ENCODE results near the gene UBE2Q2.
A peak's percentile ranks its signal among the peaks of the same experiment; 100 is the strongest.
"Not testable (repeated sequence)": the region's sequence is repeated elsewhere in the genome, so short reads cannot be mapped to it uniquely, and the experiment has no call there.

Gene UBE2Q2

DNA sequence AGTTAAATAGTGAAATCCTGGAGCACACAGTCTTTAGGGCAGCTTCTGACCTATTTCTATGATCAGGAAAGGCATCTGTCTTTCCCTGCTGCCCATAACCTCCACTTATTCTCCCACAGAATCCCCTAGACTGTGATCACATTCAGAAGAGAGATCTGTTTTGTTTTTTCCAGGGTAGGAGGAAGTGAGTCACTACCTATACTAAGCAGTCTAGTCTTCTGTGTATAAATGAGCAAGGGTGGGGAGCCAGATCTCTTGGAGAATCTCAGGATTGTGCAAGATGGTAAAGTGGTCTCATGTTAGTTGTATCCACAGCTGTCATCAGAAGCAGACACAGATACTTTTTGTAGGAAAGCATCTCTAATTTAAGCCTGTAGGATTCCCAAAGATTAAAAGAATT, 48.6 kb downstream of the UBE2Q2 start:
- Histone ChIP-seq H3K36me3 (ENCODE audit: control insufficient read depth, insufficient read depth, low read length) (peaks cover 4% of the 10 kb centered on the region), H3K9me3 (ENCODE audit: control insufficient read depth, low read length) (no peaks in the 10 kb centered on the region), H3K27me3 (ENCODE audit: control insufficient read depth, insufficient read depth, low read length, poor library complexity, severe bottlenecking) (no peaks in the 10 kb centered on the region), H3K4me1 (ENCODE audit: control insufficient read depth, insufficient read depth, low read length) (no peaks in the 10 kb centered on the region), H3K27ac (ENCODE audit: insufficient read depth, low read depth, low read length, poor library complexity, severe bottlenecking) (no peak overlapping the region), H3K4me3 (ENCODE audit: insufficient read depth, low read depth, low read length) (no peak overlapping the region)

DNA sequence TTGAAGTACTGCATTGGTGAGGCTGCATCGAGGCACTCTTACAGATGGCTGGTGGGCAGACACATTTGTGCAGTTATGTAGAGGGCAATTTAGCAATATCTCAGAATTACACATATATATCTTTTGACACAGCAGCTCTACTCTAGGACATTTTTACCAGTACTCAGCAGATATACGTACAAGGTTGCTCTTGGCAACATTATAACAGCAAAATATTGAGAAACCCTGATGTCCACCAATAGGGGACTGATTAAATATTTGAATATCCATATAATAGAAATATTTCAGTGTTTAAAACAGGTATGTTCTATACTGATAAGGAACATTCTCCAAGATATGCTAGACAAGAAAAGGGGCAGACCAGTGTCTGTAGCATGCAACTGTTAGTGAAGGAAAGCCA, 52.5 kb downstream of the UBE2Q2 start:
- peaks cover 4% of the 10 kb centered on the region for H3K36me3 ChIP-seq (ENCODE audit: control insufficient read depth, insufficient read depth, low read length)
- H3K9me3 ChIP-seq (ENCODE audit: control insufficient read depth, low read length) = no peaks in the 10 kb centered on the region
- no peaks in the 10 kb centered on the region for H3K4me1 ChIP-seq (ENCODE audit: control insufficient read depth, insufficient read depth, low read length)
- no peak overlapping the region for H3K27ac ChIP-seq (ENCODE audit: insufficient read depth, low read depth, low read length, poor library complexity, severe bottlenecking)
- 87 to 95% methylated on average over 2 of the region's 2 CpGs for WGBS, 2 experiments
- no peak overlapping the region for H3K4me3 ChIP-seq (ENCODE audit: insufficient read depth, low read depth, low read length)
- H3K27me3 ChIP-seq (ENCODE audit: control insufficient read depth, insufficient read depth, low read length, poor library complexity, severe bottlenecking) = no peaks in the 10 kb centered on the region

DNA sequence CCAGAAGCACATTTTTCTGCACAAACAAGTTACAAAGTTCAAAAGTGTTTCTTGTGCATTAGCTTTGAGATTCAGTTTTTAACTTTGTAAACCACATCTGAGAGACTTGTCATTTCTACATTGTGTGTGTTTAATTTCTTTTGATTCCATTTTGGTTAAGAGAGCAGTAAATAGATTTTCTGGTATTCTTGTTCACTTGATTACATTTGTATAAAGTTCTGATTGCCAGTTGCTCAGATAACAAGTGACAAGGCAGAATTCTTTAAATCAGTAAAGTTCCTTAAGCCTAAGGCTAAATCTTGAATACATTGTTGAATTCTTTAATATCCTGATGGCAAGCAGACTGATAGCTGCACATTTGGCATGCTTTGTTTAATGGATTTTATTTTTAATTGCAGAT, 57.3 kb downstream of the UBE2Q2 start:
- Histone ChIP-seq H3K27ac (ENCODE audit: insufficient read depth, low read depth, low read length, poor library complexity, severe bottlenecking) (no peak overlapping the region), H3K27me3 (ENCODE audit: control insufficient read depth, insufficient read depth, low read length, poor library complexity, severe bottlenecking) (no peaks in the 10 kb centered on the region), H3K36me3 (ENCODE audit: control insufficient read depth, insufficient read depth, low read length) (peaks cover 5% of the 10 kb centered on the region), H3K4me3 (ENCODE audit: insufficient read depth, low read depth, low read length) (no peak overlapping the region), H3K4me1 (ENCODE audit: control insufficient read depth, insufficient read depth, low read length) (peaks cover 6% of the 10 kb centered on the region), H3K9me3 (ENCODE audit: control insufficient read depth, low read length) (no peaks in the 10 kb centered on the region)

DNA sequence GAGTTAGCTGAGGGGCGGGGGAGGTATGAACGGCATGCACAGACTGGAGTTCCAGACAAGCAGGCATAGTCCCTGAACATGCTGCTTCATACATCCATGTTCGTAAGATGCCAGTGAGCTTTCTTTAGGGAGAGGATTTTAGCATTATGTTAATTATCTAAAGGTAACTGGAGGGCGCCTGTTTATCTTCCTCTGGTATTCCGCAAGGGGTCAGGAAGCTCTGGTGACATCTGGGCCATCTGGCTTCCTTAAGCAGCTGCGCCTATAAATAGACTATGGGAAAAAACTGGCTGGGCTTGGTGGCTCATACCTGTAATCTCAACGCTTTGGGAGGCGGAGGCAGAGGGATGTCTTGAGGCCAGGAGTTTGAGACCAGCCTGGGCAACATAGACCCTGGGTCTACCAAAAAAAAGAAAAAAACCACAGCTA, 58.9 kb downstream of the UBE2Q2 start:
- Histone ChIP-seq H3K4me3 (ENCODE audit: insufficient read depth, low read depth, low read length) (no peak overlapping the region), H3K27me3 (ENCODE audit: control insufficient read depth, insufficient read depth, low read length, poor library complexity, severe bottlenecking) (no peaks in the 10 kb centered on the region), H3K4me1 (ENCODE audit: control insufficient read depth, insufficient read depth, low read length) (peaks cover 7% of the 10 kb centered on the region), H3K27ac (ENCODE audit: insufficient read depth, low read depth, low read length, poor library complexity, severe bottlenecking) (peak overlapping the region; percentile 27), H3K9me3 (ENCODE audit: control insufficient read depth, low read length) (no peaks in the 10 kb centered on the region), H3K36me3 (ENCODE audit: control insufficient read depth, insufficient read depth, low read length) (peaks cover 6% of the 10 kb centered on the region)
- 65% methylated on average over 8 of the region's 8 CpGs for WGBS, 2 experiments

- Histone ChIP-seq H3K4me1 (ENCODE audit: control insufficient read depth, insufficient read depth, low read length) (peaks cover 7% of the 10 kb centered on the region), H3K9me3 (ENCODE audit: control insufficient read depth, low read length) (no peaks in the 10 kb centered on the region), H3K27me3 (ENCODE audit: control insufficient read depth, insufficient read depth, low read length, poor library complexity, severe bottlenecking) (no peaks in the 10 kb centered on the region), H3K27ac (ENCODE audit: insufficient read depth, low read depth, low read length, poor library complexity, severe bottlenecking) (peak within 1 kb of the TSS; percentile 94), H3K4me3 (ENCODE audit: insufficient read depth, low read depth, low read length) (peak within 1 kb of the TSS; percentile 100), H3K36me3 (ENCODE audit: control insufficient read depth, insufficient read depth, low read length) (peaks cover 6% of the 10 kb centered on the region)
- 3% methylated on average over 63 of the region's 63 CpGs for WGBS, 2 experiments
Observed at GRCh38 chr15:75903331-75904239, 60.3 kb downstream of the UBE2Q2 start, which contains the start of gene FBXO22. TSS of gene FBXO22 (plus strand) at chr15:75903878. CDS start at chr15:75903964, 86 bp downstream.

- Histone ChIP-seq H3K36me3 (ENCODE audit: control insufficient read depth, insufficient read depth, low read length) (peaks cover 19% of the 10 kb centered on the region), H3K4me3 (ENCODE audit: insufficient read depth, low read depth, low read length) (no peak overlapping the region), H3K4me1 (ENCODE audit: control insufficient read depth, insufficient read depth, low read length) (peaks cover 7% of the 10 kb centered on the region), H3K27me3 (ENCODE audit: control insufficient read depth, insufficient read depth, low read length, poor library complexity, severe bottlenecking) (no peaks in the 10 kb centered on the region), H3K9me3 (ENCODE audit: control insufficient read depth, low read length) (no peaks in the 10 kb centered on the region), H3K27ac (ENCODE audit: insufficient read depth, low read depth, low read length, poor library complexity, severe bottlenecking) (no peak overlapping the region)
- 94 to 95% methylated on average over 5 of the region's 5 CpGs for WGBS, 2 experiments
Observed at GRCh38 chr15:75905231-75905630, 62.0 kb downstream of the UBE2Q2 start.

- WGBS, 2 experiments = 91 to 99% methylated on average over 3 of the region's 3 CpGs
- not testable (repeated sequence) for H3K4me1 ChIP-seq (ENCODE audit: control insufficient read depth, insufficient read depth, low read length); H3K27me3 ChIP-seq (ENCODE audit: control insufficient read depth, insufficient read depth, low read length, poor library complexity, severe bottlenecking); H3K4me3 ChIP-seq (ENCODE audit: insufficient read depth, low read depth, low read length); H3K9me3 ChIP-seq (ENCODE audit: control insufficient read depth, low read length); H3K27ac ChIP-seq (ENCODE audit: insufficient read depth, low read depth, low read length, poor library complexity, severe bottlenecking)
- H3K36me3 ChIP-seq (ENCODE audit: control insufficient read depth, insufficient read depth, low read length) = peaks cover 34% of the 10 kb centered on the region
Observed at GRCh38 chr15:75910355-75910754, 67.1 kb downstream of the UBE2Q2 start.

- Histone ChIP-seq H3K4me1 (ENCODE audit: control insufficient read depth, insufficient read depth, low read length) (no peaks in the 10 kb centered on the region), H3K27me3 (ENCODE audit: control insufficient read depth, insufficient read depth, low read length, poor library complexity, severe bottlenecking) (no peaks in the 10 kb centered on the region), H3K27ac (ENCODE audit: insufficient read depth, low read depth, low read length, poor library complexity, severe bottlenecking) (no peak overlapping the region), H3K4me3 (ENCODE audit: insufficient read depth, low read depth, low read length) (no peak overlapping the region), H3K36me3 (ENCODE audit: control insufficient read depth, insufficient read depth, low read length) (peaks cover 17% of the 10 kb centered on the region), H3K9me3 (ENCODE audit: control insufficient read depth, low read length) (no peaks in the 10 kb centered on the region)
- WGBS, 2 experiments = 92 to 100% methylated on average over 1 of the region's 1 CpG
Observed at GRCh38 chr15:75916978-75917377, 73.7 kb downstream of the UBE2Q2 start.

DNA sequence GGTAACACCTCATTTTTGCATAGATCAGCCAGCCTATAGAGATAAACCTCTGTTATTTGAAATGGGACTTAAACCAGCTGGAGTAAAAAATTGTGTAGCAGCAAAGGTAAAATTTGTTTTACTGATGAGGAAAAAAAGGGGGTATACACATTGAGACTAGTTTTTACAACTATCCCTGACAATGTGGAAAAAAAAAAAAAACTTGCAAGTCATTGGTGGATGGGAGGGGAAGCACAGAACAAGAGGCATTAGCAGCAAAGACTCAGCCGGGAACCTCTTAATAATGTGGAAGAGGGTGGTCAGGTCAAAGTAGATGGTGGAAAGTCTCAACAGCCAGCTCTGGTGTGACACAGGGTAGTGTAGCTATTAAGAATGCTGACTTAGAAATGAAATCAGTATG, 74.9 kb downstream of the UBE2Q2 start:
- Histone ChIP-seq H3K27ac (ENCODE audit: insufficient read depth, low read depth, low read length, poor library complexity, severe bottlenecking) (no peak overlapping the region), H3K4me1 (ENCODE audit: control insufficient read depth, insufficient read depth, low read length) (no peaks in the 10 kb centered on the region), H3K36me3 (ENCODE audit: control insufficient read depth, insufficient read depth, low read length) (peaks cover 17% of the 10 kb centered on the region), H3K9me3 (ENCODE audit: control insufficient read depth, low read length) (no peaks in the 10 kb centered on the region), H3K27me3 (ENCODE audit: control insufficient read depth, insufficient read depth, low read length, poor library complexity, severe bottlenecking) (no peaks in the 10 kb centered on the region), H3K4me3 (ENCODE audit: insufficient read depth, low read depth, low read length) (no peak overlapping the region)
- 89 to 93% methylated on average over 1 of the region's 1 CpG for WGBS, 2 experiments

GRCh38 chr15:75920079-75920478, 76.8 kb downstream of the UBE2Q2 start:
- Histone ChIP-seq H3K27me3 (ENCODE audit: control insufficient read depth, insufficient read depth, low read length, poor library complexity, severe bottlenecking) (no peaks in the 10 kb centered on the region), H3K4me3 (ENCODE audit: insufficient read depth, low read depth, low read length) (no peak overlapping the region), H3K27ac (ENCODE audit: insufficient read depth, low read depth, low read length, poor library complexity, severe bottlenecking) (no peak overlapping the region), H3K36me3 (ENCODE audit: control insufficient read depth, insufficient read depth, low read length) (no peaks in the 10 kb centered on the region), H3K4me1 (ENCODE audit: control insufficient read depth, insufficient read depth, low read length) (no peaks in the 10 kb centered on the region), H3K9me3 (ENCODE audit: control insufficient read depth, low read length) (no peaks in the 10 kb centered on the region)
- 96 to 99% methylated on average over 1 of the region's 1 CpG for WGBS, 2 experiments
